Osteocyte (in vitro differentiated cells): ENCODE measurements around the gene DOK6. TPM values are rescaled to one million over a fixed set of nuclear protein-coding genes. Genes with fewer than 3 reads are reported as not detected.

Experiments used
- DNase-seq: peaks from one replicate; pipeline ENCODE4 v3.0.0; 2021; ENCODE audit warnings: mixed read lengths; ENCODE audit not compliant: unreplicated experiment; ENCODE audit errors: extremely low spot score
- H3K27ac Mint-ChIP-seq: one replicate; pipeline ENCODE4 v1.8.0; 2021; ENCODE audit warnings: mild to moderate bottlenecking, mixed read lengths; ENCODE audit not compliant: unreplicated experiment
- H3K27me3 Mint-ChIP-seq: one replicate; pipeline ENCODE4 v1.8.0; 2021; ENCODE audit warnings: mixed read lengths; ENCODE audit not compliant: unreplicated experiment
- H3K36me3 Mint-ChIP-seq: one replicate; pipeline ENCODE4 v1.8.0; 2021; ENCODE audit warnings: mixed read lengths; ENCODE audit not compliant: unreplicated experiment
- H3K4me1 Mint-ChIP-seq: one replicate; pipeline ENCODE4 v1.8.0; 2021; ENCODE audit warnings: mixed read lengths; ENCODE audit not compliant: unreplicated experiment
- H3K4me3 Mint-ChIP-seq: one replicate; pipeline ENCODE4 v1.8.0; 2021; ENCODE audit warnings: mild to moderate bottlenecking, moderate library complexity, mixed read lengths; ENCODE audit not compliant: unreplicated experiment
- H3K9me3 Mint-ChIP-seq: one replicate; pipeline ENCODE4 v1.8.0; 2021; ENCODE audit warnings: mixed read lengths; ENCODE audit not compliant: unreplicated experiment
- total RNA-seq: library from RNA; stranded (reverse); gene quantifications from 2 replicates; pipeline ENCODE4 v1.2.1, GENCODE V29; 2021
- TF ChIP-seq, protein P1 (sequence below): fragments of 200-600 bp; sonication (generic); IDR thresholded peaks from 2 replicates; pipeline ENCODE4 v1.5.0; 2021; ENCODE audit warnings: antibody characterized with exemption, mild to moderate bottlenecking, moderate library complexity

DOK6 gene
- total RNA-seq, 1 donor from 2014 or later: 4.6 TPM

DNA sequence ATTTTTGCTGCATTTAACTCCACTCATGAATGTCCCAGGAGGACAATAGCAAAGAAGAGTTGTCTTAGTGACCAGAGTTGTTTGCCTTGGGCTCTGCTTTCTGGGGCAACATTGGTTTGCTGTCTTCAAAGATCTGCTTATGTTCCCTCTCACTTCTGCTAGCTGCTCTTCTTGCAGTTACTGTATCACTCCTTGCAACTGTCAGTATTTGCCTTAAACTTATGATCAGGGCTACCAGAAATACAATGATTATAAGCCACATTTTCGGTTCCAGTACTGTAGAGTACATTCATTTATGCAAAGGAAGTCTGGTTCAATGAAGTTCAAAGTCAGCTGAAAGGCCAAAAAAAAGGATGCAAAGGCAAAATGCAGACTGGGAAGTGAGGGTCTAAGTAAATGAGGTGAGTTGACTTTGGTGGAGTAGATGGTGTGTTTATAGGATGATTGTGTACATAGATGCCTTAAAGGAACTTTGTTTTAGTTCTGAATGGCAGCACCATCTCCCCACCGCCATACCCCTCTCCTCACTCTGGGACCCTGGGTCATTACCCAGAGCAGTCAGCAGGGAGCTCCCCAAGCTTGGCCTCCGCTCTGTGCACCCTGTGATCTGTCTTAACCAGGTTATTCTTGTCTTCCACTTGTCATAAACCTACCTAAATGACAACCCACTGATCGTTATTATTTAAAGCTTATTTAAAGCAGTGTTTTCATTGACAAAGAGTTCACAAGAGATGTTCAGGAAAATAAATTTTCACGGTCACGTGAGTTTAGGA lies 236.0 kb downstream of the DOK6 start:
- H3K27ac Mint-ChIP-seq: no peak overlapping the region
- no peaks in the 10 kb centered on the region for H3K36me3 Mint-ChIP-seq
- H3K27me3 Mint-ChIP-seq: no peaks in the 10 kb centered on the region
- peaks cover 6% of the 10 kb centered on the region for H3K4me1 Mint-ChIP-seq
- no peaks in the 10 kb centered on the region for H3K9me3 Mint-ChIP-seq
- H3K4me3 Mint-ChIP-seq: no peak overlapping the region
- no peak for DNase-seq
- TF ChIP-seq, protein P1, sequence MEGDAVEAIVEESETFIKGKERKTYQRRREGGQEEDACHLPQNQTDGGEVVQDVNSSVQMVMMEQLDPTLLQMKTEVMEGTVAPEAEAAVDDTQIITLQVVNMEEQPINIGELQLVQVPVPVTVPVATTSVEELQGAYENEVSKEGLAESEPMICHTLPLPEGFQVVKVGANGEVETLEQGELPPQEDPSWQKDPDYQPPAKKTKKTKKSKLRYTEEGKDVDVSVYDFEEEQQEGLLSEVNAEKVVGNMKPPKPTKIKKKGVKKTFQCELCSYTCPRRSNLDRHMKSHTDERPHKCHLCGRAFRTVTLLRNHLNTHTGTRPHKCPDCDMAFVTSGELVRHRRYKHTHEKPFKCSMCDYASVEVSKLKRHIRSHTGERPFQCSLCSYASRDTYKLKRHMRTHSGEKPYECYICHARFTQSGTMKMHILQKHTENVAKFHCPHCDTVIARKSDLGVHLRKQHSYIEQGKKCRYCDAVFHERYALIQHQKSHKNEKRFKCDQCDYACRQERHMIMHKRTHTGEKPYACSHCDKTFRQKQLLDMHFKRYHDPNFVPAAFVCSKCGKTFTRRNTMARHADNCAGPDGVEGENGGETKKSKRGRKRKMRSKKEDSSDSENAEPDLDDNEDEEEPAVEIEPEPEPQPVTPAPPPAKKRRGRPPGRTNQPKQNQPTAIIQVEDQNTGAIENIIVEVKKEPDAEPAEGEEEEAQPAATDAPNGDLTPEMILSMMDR: peak; percentile 38

DNA sequence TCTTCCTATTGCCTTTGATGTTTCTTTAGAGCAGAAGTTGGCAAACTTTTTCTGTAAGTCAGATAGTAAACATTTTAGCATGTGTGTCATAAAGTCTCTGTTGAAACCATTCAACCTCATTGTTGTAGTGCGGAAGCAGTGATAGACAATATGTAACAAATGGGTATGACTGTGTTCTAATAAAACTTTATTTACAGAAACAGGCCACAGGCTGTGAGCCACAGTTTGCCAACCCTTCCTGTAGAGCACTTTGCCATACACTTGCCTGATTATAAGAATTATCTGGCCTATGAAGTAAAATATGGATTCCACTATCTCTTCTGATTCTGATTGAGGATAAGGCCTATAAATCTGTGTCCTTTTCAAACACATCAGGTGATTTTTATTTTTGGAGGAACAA lies 237.4 kb downstream of the DOK6 start:
- no peak overlapping the region for H3K27ac Mint-ChIP-seq
- DNase-seq: no peak
- TF ChIP-seq, protein P1: no peak
- H3K36me3 Mint-ChIP-seq: no peaks in the 10 kb centered on the region
- no peak overlapping the region for H3K4me3 Mint-ChIP-seq
- peaks cover 6% of the 10 kb centered on the region for H3K4me1 Mint-ChIP-seq
- no peaks in the 10 kb centered on the region for H3K27me3 Mint-ChIP-seq
- no peaks in the 10 kb centered on the region for H3K9me3 Mint-ChIP-seq

DNA sequence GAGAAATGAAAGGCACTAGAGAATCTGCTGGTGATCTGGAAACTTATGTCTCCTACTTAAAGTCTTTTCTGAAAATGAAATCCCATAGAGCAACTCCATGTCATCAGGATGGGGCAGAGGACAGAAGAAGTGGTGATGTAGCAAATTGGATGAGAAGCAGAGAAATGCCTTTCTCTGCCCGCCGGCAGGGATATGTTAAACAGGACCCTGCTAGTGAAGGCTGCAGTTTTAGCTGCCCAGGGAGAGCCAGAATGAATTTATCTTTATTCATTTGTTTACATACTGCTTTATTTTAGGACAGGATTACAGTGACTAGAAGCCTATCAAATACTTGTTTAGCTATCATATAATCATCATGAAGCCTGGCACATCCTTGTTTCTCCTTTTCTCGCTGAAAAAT lies 247.0 kb downstream of the DOK6 start:
- Mint-ChIP-seq H3K4me3 (no peak overlapping the region), H3K4me1 (no peaks in the 10 kb centered on the region), H3K27ac (no peak overlapping the region), H3K36me3 (no peaks in the 10 kb centered on the region), H3K27me3 (peaks cover under 1% of the 10 kb centered on the region), H3K9me3 (no peaks in the 10 kb centered on the region)
- DNase-seq: no peak
- TF ChIP-seq, protein P1: no peak

DNA sequence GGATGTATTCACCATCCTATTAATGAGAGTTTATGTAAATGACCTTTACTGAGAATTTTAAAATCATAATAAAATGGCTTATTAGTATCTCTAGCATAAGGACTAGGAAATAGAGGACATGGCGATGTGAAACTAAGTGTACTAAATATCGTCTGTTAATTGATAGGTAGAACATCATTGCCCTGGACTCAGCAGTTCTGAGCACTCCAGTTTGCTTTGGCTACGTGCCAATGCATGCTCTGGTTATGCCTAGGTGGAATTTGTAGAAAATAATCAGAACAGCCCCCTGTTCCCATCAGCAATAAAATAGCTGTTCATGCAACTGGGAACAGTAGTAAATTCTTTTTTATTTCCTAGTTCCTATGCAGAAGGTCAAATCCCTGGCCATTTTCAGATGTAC lies 247.8 kb downstream of the DOK6 start:
- H3K4me1 Mint-ChIP-seq: no peaks in the 10 kb centered on the region
- no peaks in the 10 kb centered on the region for H3K36me3 Mint-ChIP-seq
- H3K9me3 Mint-ChIP-seq: no peaks in the 10 kb centered on the region
- peaks cover 8% of the 10 kb centered on the region for H3K27me3 Mint-ChIP-seq
- no peak overlapping the region for H3K27ac Mint-ChIP-seq
- DNase-seq: no peak
- TF ChIP-seq, protein P1: no peak
- no peak overlapping the region for H3K4me3 Mint-ChIP-seq

DNA sequence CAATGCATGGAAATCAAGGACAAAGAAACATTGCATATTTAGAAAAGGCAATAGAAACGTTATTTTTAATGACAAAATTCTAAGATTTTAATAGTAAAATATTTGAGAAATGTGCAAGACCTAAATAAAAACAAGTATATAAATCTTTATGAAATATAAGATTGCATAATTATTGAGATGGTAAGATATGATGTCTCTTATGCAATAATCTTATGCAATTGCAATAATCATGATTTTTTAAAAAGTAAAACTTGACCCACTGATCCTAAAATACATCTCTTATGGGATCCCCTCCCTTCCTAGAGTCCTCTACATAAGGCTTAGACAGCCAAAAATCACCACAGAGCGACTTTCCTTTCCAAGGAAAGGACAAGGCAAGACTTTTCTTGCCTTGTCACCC lies 249.0 kb downstream of the DOK6 start:
- Mint-ChIP-seq H3K9me3 (no peaks in the 10 kb centered on the region), H3K27ac (no peak overlapping the region), H3K4me1 (no peaks in the 10 kb centered on the region), H3K36me3 (no peaks in the 10 kb centered on the region), H3K27me3 (peaks cover 11% of the 10 kb centered on the region), H3K4me3 (no peak overlapping the region)
- TF ChIP-seq, protein P1: no peak
- no peak for DNase-seq
